Epithelial cell of esophagus (primary cell): ENCODE measurements around the gene UGT1A5.

Experiments used
- DNase-seq: peaks from one replicate; pipeline ENCODE4 v3.0.0; 2010; ENCODE audit warnings: low read depth
- H3K4me3 ChIP-seq: 2 replicates; pipeline ENCODE4 v1.5.1; 2011; ENCODE audit warnings: mild to moderate bottlenecking, low read length, control low read depth
- TF ChIP-seq, protein P1 (sequence below): IDR thresholded peaks from 2 replicates; pipeline ENCODE4 v1.5.1; 2011; ENCODE audit warnings: low read depth, mild to moderate bottlenecking, low read length, control low read depth, inconsistent platforms; ENCODE audit not compliant: insufficient read depth; ENCODE audit errors: missing control alignments

The UGT1A5 gene

DNA sequence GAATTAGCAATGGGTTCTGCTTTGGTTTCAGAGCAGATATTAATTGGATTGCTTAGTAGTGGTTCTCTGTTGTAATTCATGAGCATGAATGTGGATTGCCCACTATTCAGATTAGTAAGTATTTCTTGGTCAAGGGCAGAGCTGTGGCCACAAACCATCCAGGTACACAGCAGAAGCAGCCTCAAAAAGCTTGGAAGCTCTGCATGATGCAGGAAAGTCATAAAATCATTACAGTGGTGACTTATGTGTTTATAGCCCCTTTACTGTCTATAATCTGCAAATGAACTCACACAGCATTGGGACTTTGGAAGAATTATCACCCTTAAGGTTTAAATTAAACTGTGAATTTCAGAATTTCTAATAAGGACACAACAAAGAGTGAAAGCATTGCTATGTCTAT, 45.4 kb downstream of the UGT1A5 start:
- DNase-seq: no peak
- TF ChIP-seq, protein P1, sequence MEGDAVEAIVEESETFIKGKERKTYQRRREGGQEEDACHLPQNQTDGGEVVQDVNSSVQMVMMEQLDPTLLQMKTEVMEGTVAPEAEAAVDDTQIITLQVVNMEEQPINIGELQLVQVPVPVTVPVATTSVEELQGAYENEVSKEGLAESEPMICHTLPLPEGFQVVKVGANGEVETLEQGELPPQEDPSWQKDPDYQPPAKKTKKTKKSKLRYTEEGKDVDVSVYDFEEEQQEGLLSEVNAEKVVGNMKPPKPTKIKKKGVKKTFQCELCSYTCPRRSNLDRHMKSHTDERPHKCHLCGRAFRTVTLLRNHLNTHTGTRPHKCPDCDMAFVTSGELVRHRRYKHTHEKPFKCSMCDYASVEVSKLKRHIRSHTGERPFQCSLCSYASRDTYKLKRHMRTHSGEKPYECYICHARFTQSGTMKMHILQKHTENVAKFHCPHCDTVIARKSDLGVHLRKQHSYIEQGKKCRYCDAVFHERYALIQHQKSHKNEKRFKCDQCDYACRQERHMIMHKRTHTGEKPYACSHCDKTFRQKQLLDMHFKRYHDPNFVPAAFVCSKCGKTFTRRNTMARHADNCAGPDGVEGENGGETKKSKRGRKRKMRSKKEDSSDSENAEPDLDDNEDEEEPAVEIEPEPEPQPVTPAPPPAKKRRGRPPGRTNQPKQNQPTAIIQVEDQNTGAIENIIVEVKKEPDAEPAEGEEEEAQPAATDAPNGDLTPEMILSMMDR: no peak
- H3K4me3 ChIP-seq: no peak overlapping the region

DNA sequence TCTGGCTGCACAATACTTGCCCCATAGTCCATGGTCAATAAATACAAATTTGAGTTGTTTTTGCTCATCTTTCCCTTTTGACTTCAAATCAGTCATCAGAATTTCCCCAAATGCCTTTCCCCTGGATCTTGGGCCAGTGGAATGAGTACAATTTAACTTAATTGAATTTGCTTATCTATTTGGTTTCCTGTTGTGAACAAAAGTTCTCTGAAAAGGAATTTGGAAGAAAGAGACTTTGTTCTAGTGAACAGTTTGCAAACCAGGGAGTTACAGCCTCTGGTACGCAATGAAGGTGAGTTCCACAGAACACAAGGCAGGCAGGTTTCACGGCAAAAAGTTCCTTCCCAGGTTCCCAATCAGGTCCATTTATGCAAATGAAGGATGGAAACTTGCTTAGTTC, 46.1 kb downstream of the UGT1A5 start:
- TF ChIP-seq, protein P1: no peak
- no peak overlapping the region for H3K4me3 ChIP-seq
- no peak for DNase-seq

DNA sequence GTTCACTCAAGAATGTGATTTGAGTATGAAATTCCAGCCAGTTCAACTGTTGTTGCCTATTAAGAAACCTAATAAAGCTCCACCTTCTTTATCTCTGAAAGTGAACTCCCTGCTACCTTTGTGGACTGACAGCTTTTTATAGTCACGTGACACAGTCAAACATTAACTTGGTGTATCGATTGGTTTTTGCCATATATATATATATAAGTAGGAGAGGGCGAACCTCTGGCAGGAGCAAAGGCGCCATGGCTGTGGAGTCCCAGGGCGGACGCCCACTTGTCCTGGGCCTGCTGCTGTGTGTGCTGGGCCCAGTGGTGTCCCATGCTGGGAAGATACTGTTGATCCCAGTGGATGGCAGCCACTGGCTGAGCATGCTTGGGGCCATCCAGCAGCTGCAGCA, 47.3 kb downstream of the UGT1A5 start, which contains the start of gene UGT1A1:
TSS of gene UGT1A1 (plus strand) at position 228 of the 400 bp plus-strand sequence. CDS start at position 246, 18 bp downstream.
- H3K4me3 ChIP-seq: no peak within 1 kb of the TSS
- DNase-seq: no peak
- TF ChIP-seq, protein P1: no peak

DNA sequence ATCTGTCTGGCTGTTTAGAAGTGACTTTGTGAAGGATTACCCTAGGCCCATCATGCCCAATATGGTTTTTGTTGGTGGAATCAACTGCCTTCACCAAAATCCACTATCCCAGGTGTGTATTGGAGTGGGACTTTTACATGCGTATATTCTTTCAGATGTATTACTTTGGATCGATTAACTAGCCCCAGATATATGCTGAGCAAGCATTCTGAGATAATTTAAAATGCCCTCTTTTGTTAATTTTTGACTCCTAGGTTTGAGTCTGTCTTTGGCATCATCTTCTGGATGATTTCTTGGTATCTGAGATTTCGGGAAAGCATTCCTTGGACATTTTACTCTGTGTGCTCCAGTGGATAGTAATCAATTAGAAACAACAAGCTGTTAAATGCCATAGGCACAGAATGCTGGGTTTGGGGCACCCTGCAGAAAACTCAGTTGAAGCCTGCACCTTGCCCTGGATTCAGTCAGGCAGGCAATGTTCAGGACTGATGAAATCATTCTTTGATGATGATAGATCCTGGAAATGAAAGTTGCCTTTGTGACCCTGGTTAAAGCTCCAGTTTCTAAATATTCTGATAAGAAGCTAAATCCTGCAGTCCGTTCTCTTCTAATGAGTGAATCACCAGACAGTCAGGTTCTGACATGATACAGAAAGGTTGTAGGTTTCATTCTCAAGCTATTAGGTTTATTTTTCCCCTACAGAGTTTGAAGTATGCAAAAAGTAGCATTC, 48.5 kb downstream of the UGT1A5 start:
- peak; percentile 68 for DNase-seq
- TF ChIP-seq, protein P1: no peak
- H3K4me3 ChIP-seq: no peak overlapping the region

DNA sequence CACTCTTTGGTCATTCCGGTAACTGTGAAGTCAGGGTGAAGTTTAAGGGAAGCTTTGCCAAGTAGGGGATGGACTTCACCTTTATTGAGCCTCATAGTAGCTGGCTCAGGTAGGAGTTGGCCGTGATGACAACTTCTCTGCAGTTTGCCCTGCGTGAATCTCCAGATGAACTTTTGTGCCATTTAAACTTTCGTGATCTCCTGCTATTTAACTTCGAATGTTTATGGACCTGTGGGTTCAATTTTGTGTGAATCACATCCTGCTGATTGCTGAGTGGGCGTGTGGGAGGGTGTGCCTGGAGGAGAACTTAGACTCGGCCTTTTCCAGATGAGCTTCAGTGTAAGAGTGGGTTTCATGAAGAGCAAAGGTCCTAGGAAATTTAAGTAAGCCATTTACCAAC, 51.6 kb downstream of the UGT1A5 start:
- H3K4me3 ChIP-seq: no peak overlapping the region
- TF ChIP-seq, protein P1: no peak
- DNase-seq: peak; percentile 32

DNA sequence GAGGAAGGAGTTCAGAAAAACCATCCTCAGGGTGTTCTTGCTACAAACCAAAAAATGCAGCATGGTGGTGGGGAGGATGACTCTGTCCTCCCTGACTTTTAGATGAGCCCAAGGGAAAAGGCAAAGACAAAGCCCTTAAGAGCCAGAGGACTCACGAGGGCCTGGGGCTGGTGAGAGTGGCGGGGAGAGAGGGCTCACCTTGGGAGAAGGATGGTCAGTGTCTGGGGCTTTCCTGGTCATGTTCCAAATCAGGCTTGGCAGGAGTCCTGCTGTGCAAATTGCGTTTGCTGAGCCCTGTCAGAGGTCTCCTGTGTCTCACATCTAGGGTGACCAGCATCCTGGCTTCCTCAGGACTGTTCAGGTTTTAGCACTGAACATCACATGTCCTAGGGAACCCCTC, 52.1 kb downstream of the UGT1A5 start:
- H3K4me3 ChIP-seq: no peak overlapping the region
- no peak for DNase-seq
- TF ChIP-seq, protein P1: no peak

DNA sequence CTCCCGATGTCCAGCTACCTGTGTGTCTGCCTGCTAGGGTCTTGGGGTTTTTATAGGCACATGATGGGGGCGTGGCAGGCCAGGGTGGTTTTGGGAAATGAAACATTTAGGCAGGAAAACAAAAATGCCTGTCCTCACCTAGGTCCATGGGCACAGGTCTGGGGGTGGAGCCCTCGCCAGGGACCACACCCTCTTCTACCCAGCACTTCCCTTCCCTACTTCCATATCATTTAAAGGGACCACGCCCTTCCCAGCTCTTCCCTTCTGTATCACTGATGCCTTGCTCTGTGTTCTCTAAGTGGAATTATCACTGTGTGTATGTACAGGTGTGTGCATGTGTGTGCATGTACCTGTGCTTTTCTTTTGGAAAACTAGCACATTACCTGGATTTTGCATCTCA, 53.7 kb downstream of the UGT1A5 start:
- TF ChIP-seq, protein P1: no peak
- no peak for DNase-seq
- H3K4me3 ChIP-seq: no peak overlapping the region
